HG02973 (cell line): ENCODE data around the gene UBL3.

Experiments
- ATAC-seq: cut with Tn5 transposase; IDR thresholded peaks from one replicate; pipeline ENCODE4 v1.9.1; 2021; ENCODE audit warnings: moderate library complexity; ENCODE audit not compliant: unreplicated experiment

Gene UBL3

GRCh38 chr13:29858231-29858630 lies 7.8 kb upstream of the UBL3 start:
- no peak for ATAC-seq

- no peak for ATAC-seq
Observed at GRCh38 chr13:29857085-29857484, 6.7 kb upstream of the UBL3 start.

- no peak for ATAC-seq
Observed at GRCh38 chr13:29856426-29856825, 6.0 kb upstream of the UBL3 start.

GRCh38 chr13:29855784-29856183 lies 5.4 kb upstream of the UBL3 start:
- ATAC-seq = no peak

- no peak for ATAC-seq
Observed at GRCh38 chr13:29855009-29855408, 4.6 kb upstream of the UBL3 start.

- ATAC-seq = no peak
Observed at GRCh38 chr13:29853131-29853530, 2.7 kb upstream of the UBL3 start.

- no peak for ATAC-seq
Observed at GRCh38 chr13:29852472-29853054, 2.1 kb upstream of the UBL3 start.

GRCh38 chr13:29849731-29850212 lies 645 bp downstream of the UBL3 start:
- ATAC-seq = peak; percentile 28

GRCh38 chr13:29849071-29849631 lies 1.3 kb downstream of the UBL3 start:
- no peak for ATAC-seq

GRCh38 chr13:29847501-29847983 lies 2.9 kb downstream of the UBL3 start:
- ATAC-seq = no peak

- no peak for ATAC-seq
Observed at GRCh38 chr13:29846475-29847256, 3.8 kb downstream of the UBL3 start.

GRCh38 chr13:29845440-29846056 lies 4.9 kb downstream of the UBL3 start:
- ATAC-seq = no peak

- no peak for ATAC-seq
Observed at GRCh38 chr13:29844441-29844840, 6.0 kb downstream of the UBL3 start.

- ATAC-seq = no peak
Observed at GRCh38 chr13:29840585-29840984, 9.8 kb downstream of the UBL3 start.

GRCh38 chr13:29835280-29836061 lies 14.9 kb downstream of the UBL3 start:
- ATAC-seq = no peak

- ATAC-seq = no peak
Observed at GRCh38 chr13:29832761-29833298, 17.6 kb downstream of the UBL3 start.

GRCh38 chr13:29830000-29830399 lies 20.4 kb downstream of the UBL3 start:
- ATAC-seq = no peak

- no peak for ATAC-seq
Observed at GRCh38 chr13:29819143-29819542, 31.3 kb downstream of the UBL3 start.

GRCh38 chr13:29817604-29818378 lies 32.6 kb downstream of the UBL3 start:
- ATAC-seq = peak; percentile 92

- no peak for ATAC-seq
Observed at GRCh38 chr13:29816715-29817114, 33.7 kb downstream of the UBL3 start.
